Glutamatergic neuron (in vitro differentiated cells): ENCODE results near the gene EVI5L. TPM values are rescaled to one million over a fixed set of nuclear protein-coding genes. Genes with fewer than 3 reads are reported as not detected.

Experiments
- DNase-seq: peaks from one replicate; pipeline ENCODE4 v3.0.0; 2022
- H3K27ac Mint-ChIP-seq: one replicate; pipeline ENCODE4 v1.8.0; 2020; ENCODE audit warnings: mild to moderate bottlenecking, mixed read lengths, inconsistent platforms; ENCODE audit not compliant: unreplicated experiment
- H3K27me3 Mint-ChIP-seq: one replicate; pipeline ENCODE4 v1.8.0; 2020; ENCODE audit warnings: mild to moderate bottlenecking, moderate library complexity, mixed read lengths, inconsistent platforms; ENCODE audit not compliant: unreplicated experiment
- H3K36me3 Mint-ChIP-seq: one replicate; pipeline ENCODE4 v1.8.0; 2020; ENCODE audit warnings: mild to moderate bottlenecking, mixed read lengths, inconsistent platforms; ENCODE audit not compliant: unreplicated experiment
- H3K4me1 Mint-ChIP-seq: one replicate; pipeline ENCODE4 v1.8.0; 2020; ENCODE audit warnings: mild to moderate bottlenecking, low read depth, mixed read lengths, inconsistent platforms; ENCODE audit not compliant: unreplicated experiment
- H3K4me3 Mint-ChIP-seq: one replicate; pipeline ENCODE4 v1.8.0; 2020; ENCODE audit warnings: mild to moderate bottlenecking, mixed read lengths, inconsistent platforms; ENCODE audit not compliant: unreplicated experiment
- H3K9me3 Mint-ChIP-seq: one replicate; pipeline ENCODE4 v1.8.0; 2020; ENCODE audit warnings: mild to moderate bottlenecking, moderate library complexity, mixed read lengths, inconsistent platforms; ENCODE audit not compliant: unreplicated experiment
- total RNA-seq: library from RNA; stranded (reverse); fragmentation: NEBNext Ultra II Directional; extraction: Animal tissue kit (Norgen Biotek cat#: 25700); gene quantifications from one replicate; pipeline ENCODE4 v1.2.1, GENCODE V29; 2021; ENCODE audit not compliant: unreplicated experiment
- TF ChIP-seq, protein P1 (sequence below): fragments of 200-600 bp; sonication (generic); IDR thresholded peaks from one replicate; pipeline ENCODE4 v1.5.0; 2021; ENCODE audit not compliant: partially characterized antibody, unreplicated experiment

EVI5L gene
- total RNA-seq, 1 donor from 2014 or later = 36.4 TPM

DNA sequence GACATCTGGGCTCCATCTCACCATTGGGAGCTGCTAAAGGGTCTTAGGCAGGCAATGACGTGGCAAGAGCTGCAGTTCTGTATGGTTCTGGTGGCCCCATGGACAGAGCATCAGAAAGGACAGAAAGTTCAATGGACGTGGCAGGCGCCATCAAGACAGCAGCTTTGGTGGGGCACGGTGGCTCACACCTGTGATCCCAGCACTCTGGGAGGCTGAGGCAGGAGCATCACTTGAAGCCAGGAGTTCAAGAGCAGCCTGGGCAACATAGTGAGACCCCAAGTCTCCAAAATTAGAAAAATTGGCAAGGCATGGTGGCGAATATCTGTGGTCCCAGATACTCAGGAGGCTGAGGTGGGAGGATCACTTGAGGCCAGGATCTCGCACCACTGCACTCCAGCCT is 9.5 kb downstream of the EVI5L start:
- Mint-ChIP-seq H3K27ac (no peak overlapping the region), H3K27me3 (peaks cover 6% of the 10 kb centered on the region), H3K36me3 (peaks cover 6% of the 10 kb centered on the region), H3K4me1 (no peaks in the 10 kb centered on the region), H3K4me3 (no peak overlapping the region), H3K9me3 (no peaks in the 10 kb centered on the region)
- TF ChIP-seq, protein P1, sequence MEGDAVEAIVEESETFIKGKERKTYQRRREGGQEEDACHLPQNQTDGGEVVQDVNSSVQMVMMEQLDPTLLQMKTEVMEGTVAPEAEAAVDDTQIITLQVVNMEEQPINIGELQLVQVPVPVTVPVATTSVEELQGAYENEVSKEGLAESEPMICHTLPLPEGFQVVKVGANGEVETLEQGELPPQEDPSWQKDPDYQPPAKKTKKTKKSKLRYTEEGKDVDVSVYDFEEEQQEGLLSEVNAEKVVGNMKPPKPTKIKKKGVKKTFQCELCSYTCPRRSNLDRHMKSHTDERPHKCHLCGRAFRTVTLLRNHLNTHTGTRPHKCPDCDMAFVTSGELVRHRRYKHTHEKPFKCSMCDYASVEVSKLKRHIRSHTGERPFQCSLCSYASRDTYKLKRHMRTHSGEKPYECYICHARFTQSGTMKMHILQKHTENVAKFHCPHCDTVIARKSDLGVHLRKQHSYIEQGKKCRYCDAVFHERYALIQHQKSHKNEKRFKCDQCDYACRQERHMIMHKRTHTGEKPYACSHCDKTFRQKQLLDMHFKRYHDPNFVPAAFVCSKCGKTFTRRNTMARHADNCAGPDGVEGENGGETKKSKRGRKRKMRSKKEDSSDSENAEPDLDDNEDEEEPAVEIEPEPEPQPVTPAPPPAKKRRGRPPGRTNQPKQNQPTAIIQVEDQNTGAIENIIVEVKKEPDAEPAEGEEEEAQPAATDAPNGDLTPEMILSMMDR = no peak
- no peak for DNase-seq

DNA sequence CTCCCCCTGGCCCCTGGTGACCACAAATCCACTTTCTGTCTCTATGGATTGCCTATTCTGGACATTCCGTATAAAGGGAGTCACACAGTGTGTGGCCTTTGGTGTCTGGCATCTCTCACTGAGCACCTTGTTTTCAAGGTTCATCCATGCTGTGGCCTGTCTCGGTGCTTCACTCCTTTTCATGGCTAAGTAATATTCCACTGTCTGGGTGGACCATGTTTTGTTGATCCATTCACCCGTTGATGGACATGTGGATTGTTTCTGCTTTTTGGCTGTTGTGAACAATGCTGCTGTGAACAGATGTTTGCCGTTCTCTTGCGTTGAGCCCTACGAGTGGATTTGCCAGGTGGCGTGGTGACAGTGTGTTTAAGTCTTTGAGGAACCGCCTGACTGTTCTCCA is 10.6 kb downstream of the EVI5L start:
- no peaks in the 10 kb centered on the region for H3K4me1 Mint-ChIP-seq
- TF ChIP-seq, protein P1 = no peak
- H3K4me3 Mint-ChIP-seq = no peak overlapping the region
- no peaks in the 10 kb centered on the region for H3K9me3 Mint-ChIP-seq
- no peak overlapping the region for H3K27ac Mint-ChIP-seq
- no peak for DNase-seq
- peaks cover 6% of the 10 kb centered on the region for H3K36me3 Mint-ChIP-seq
- peaks cover 6% of the 10 kb centered on the region for H3K27me3 Mint-ChIP-seq

DNA sequence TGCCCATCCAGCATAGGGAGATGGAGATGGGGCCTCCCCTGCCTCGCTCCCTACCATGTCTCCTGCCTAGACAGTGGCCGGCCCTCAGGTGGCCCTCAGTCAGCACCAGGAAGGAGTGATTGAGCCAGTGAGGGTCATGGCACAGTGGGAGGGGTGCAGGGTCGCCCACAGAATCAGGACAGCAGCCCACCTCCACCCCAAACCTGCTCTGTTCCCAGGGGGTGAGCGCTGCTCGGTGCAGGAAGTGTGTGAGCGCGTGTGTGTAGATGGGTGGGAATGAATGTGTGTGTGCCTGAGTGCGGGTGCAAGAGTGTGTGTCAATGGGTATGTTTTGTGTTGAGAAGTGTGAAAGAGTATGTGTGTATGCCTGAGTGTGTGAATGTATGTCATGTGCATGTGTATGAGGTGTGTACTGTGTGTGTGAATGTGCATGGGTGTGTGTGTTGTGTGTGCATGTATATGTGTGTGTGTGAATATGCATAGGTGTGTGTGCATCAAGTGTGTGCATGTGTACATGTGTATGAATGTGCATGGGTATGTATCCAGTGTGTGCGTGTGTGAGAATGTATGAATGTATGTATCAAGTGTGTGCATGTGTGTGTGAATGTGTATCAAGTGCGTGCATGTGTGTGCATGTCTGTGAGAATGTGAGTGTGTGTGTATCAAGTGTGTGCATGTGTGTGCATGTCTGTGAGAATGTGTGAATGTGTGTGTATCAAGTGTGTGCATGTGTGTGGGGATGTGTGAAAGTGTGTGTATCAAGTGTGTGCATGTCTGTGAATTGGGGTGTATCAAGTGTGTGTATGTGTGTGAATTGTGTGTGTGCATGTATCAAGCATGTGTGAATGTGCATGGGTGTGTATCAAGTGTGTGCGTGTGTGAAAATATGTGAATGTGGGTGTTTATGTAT is 12.0 kb downstream of the EVI5L start:
- Mint-ChIP-seq H3K27ac (no peak overlapping the region), H3K4me1 (no peaks in the 10 kb centered on the region), H3K9me3 (no peaks in the 10 kb centered on the region), H3K4me3 (no peak overlapping the region), H3K36me3 (peaks cover 6% of the 10 kb centered on the region), H3K27me3 (peaks cover 4% of the 10 kb centered on the region)
- DNase-seq = no peak
- TF ChIP-seq, protein P1 = no peak

DNA sequence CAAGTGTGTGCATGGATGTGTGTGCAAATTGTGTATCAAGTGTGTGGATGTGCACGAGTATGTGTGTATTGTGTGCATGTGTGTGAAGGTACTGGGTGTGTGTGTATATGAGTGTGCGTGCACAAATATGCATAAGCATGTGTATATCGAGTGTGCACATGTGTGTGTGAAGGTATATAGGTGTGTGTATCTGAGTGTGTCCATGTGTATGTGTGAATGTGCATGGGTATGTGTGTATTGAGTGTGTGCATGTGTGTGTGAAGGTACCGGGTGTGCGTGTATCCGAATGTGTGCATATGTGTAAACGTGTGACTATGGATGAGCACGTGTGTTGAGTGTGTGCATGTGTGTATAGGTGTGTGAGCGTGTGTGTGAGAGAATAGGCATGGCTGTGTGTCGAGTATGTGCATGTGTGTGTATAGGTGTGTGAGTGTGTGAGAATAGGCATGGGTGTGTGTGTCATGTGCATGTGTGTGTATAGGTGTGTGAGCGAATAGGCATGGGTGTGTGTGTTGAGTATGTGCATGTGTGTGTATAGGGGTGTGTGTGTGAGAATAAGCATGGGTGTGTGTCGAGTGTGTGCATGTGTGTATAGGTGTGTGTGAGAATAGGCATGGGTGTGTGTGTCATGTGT is 12.8 kb downstream of the EVI5L start:
- H3K27ac Mint-ChIP-seq = no peak overlapping the region
- no peak overlapping the region for H3K4me3 Mint-ChIP-seq
- H3K4me1 Mint-ChIP-seq = no peaks in the 10 kb centered on the region
- no peaks in the 10 kb centered on the region for H3K9me3 Mint-ChIP-seq
- peaks cover 5% of the 10 kb centered on the region for H3K27me3 Mint-ChIP-seq
- TF ChIP-seq, protein P1 = no peak
- H3K36me3 Mint-ChIP-seq = peaks cover 6% of the 10 kb centered on the region
- no peak for DNase-seq

DNA sequence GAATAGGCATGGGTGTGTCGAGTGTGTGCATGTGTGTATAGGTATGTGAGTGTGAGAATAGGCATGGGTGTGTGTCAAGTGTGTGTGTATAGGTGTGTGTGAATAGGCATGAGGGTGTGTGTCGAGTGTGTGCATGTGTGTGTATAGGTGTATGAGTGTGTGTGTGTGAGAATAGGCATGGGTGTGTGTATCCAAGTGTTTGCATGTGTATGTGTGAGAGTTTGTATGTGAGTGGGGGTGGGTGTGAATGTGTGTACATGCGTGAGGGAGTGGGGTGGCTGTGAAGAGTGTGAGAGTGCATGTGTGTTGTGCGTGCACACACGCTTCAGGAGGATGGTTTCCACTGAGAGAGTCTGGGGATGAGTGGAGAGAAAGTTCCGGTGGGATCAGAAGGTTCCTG is 13.5 kb downstream of the EVI5L start:
- H3K9me3 Mint-ChIP-seq = peaks cover 1% of the 10 kb centered on the region
- H3K4me1 Mint-ChIP-seq = no peaks in the 10 kb centered on the region
- no peak overlapping the region for H3K27ac Mint-ChIP-seq
- H3K27me3 Mint-ChIP-seq = peaks cover 5% of the 10 kb centered on the region
- TF ChIP-seq, protein P1 = no peak
- no peak for DNase-seq
- no peak overlapping the region for H3K4me3 Mint-ChIP-seq
- H3K36me3 Mint-ChIP-seq = peaks cover 6% of the 10 kb centered on the region
